Measurements from ENCODE around the gene ZNF662.

DNA sequence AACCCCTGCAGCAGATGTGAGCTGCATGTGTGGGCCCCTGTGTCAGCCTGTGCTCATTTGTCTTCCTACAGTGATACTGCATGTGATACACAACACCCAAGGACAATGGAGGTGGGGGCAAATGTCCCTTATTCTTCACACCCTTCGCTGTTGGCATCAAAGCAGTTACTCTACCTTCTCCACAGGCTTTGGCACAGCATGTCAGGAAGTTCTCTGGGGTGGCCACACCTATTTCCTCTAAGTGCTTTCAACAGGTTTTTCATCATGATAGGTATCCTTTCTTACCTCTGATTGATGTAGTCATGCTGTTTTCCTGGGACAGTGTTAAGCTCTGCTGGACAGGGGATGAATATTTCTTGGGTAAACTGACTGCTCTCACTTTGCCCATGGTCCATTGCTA is 29.5 kb downstream of the ZNF662 start:
- TF ChIP-seq, protein P1, sequence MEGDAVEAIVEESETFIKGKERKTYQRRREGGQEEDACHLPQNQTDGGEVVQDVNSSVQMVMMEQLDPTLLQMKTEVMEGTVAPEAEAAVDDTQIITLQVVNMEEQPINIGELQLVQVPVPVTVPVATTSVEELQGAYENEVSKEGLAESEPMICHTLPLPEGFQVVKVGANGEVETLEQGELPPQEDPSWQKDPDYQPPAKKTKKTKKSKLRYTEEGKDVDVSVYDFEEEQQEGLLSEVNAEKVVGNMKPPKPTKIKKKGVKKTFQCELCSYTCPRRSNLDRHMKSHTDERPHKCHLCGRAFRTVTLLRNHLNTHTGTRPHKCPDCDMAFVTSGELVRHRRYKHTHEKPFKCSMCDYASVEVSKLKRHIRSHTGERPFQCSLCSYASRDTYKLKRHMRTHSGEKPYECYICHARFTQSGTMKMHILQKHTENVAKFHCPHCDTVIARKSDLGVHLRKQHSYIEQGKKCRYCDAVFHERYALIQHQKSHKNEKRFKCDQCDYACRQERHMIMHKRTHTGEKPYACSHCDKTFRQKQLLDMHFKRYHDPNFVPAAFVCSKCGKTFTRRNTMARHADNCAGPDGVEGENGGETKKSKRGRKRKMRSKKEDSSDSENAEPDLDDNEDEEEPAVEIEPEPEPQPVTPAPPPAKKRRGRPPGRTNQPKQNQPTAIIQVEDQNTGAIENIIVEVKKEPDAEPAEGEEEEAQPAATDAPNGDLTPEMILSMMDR (IDR thresholded peaks at IDR 0.05): no peak
- TF ChIP-seq POLR2A (IDR thresholded peaks at IDR 0.05): no peak

Measured in transverse colon (tissue), 3 donors.